ENCODE results near the gene ZBTB20.

ZBTB20 gene

DNA sequence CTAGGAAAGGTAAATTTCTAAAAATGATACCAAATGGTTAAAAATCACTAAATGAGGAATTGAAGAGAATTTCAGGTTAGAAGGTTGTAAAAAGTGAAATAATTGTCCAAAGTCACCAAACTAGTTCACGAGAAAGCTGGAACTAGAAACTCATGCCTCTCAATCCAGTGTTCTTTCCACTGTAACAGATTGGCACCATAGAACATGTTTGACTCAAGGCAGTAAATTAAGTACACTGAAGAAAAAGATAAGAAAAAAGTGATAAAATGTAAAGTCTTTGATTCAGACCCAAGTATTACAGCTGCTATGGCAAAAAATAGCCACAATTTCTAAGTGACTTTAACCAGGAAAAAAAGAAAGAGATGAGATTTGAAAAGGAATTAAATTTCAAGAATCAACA lies 26.5 kb downstream of the ZBTB20 start:
- TF ChIP-seq EZH2phosphoT487 (IDR thresholded peaks at IDR 0.05; ENCODE audit: low read length), result no peak
- TF ChIP-seq EZH2 (optimal IDR thresholded peaks at IDR 0.05; ENCODE audit: low read depth, low read length), result no peak
- TF ChIP-seq, protein P1, sequence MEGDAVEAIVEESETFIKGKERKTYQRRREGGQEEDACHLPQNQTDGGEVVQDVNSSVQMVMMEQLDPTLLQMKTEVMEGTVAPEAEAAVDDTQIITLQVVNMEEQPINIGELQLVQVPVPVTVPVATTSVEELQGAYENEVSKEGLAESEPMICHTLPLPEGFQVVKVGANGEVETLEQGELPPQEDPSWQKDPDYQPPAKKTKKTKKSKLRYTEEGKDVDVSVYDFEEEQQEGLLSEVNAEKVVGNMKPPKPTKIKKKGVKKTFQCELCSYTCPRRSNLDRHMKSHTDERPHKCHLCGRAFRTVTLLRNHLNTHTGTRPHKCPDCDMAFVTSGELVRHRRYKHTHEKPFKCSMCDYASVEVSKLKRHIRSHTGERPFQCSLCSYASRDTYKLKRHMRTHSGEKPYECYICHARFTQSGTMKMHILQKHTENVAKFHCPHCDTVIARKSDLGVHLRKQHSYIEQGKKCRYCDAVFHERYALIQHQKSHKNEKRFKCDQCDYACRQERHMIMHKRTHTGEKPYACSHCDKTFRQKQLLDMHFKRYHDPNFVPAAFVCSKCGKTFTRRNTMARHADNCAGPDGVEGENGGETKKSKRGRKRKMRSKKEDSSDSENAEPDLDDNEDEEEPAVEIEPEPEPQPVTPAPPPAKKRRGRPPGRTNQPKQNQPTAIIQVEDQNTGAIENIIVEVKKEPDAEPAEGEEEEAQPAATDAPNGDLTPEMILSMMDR (IDR thresholded peaks at IDR 0.05; ENCODE audit: low read length), result no peak
- no peaks in the 10 kb centered on the region for H3K4me1 ChIP-seq (ENCODE audit: low read length)
- H3K36me3 ChIP-seq (replicated peaks; ENCODE audit: insufficient read depth, low read length), result no peaks in the 10 kb centered on the region
- H3K27me3 ChIP-seq (replicated peaks; ENCODE audit: insufficient read depth, low read length), result no peaks in the 10 kb centered on the region
- no peaks in the 10 kb centered on the region for H4K20me1 ChIP-seq (ENCODE audit: insufficient read depth, low read length)
- H3K9me2 ChIP-seq (replicated peaks; ENCODE audit: insufficient read depth, low read length), result no peaks in the 10 kb centered on the region
- no peaks in the 10 kb centered on the region for H3K79me2 ChIP-seq (ENCODE audit: low read length)
- H3K4me3 ChIP-seq (ENCODE audit: low read length), result no peak overlapping the region
- H3F3A ChIP-seq (ENCODE audit: insufficient read depth, low read length), result no peaks in the 10 kb centered on the region
- H3K9ac ChIP-seq (ENCODE audit: low read length), result no peak overlapping the region
- H3K27ac ChIP-seq (ENCODE audit: low read length), result no peak overlapping the region
- no peak overlapping the region for H3K4me2 ChIP-seq (ENCODE audit: low read depth, low read length)
- no peak for DNase-seq
- H3K9me3 ChIP-seq (replicated peaks; ENCODE audit: insufficient read depth, low read length), result no peaks in the 10 kb centered on the region
- no peak overlapping the region for H2AFZ ChIP-seq (ENCODE audit: low read length)

- Histone ChIP-seq H3K27ac (ENCODE audit: low read length) (no peak overlapping the region), H3K9me2 (replicated peaks; ENCODE audit: insufficient read depth, low read length) (no peaks in the 10 kb centered on the region), H3K4me1 (ENCODE audit: low read length) (no peaks in the 10 kb centered on the region), H2AFZ (ENCODE audit: low read length) (no peak overlapping the region), H3K79me2 (ENCODE audit: low read length) (no peaks in the 10 kb centered on the region), H3K4me3 (ENCODE audit: low read length) (no peak overlapping the region), H3K9me3 (replicated peaks; ENCODE audit: insufficient read depth, low read length) (no peaks in the 10 kb centered on the region), H4K20me1 (ENCODE audit: insufficient read depth, low read length) (no peaks in the 10 kb centered on the region), H3K9ac (ENCODE audit: low read length) (no peak overlapping the region), H3K4me2 (ENCODE audit: low read depth, low read length) (no peak overlapping the region), H3F3A (ENCODE audit: insufficient read depth, low read length) (no peaks in the 10 kb centered on the region), H3K36me3 (replicated peaks; ENCODE audit: insufficient read depth, low read length) (no peaks in the 10 kb centered on the region), H3K27me3 (replicated peaks; ENCODE audit: insufficient read depth, low read length) (no peaks in the 10 kb centered on the region)
- TF ChIP-seq EZH2 (optimal IDR thresholded peaks at IDR 0.05; ENCODE audit: low read depth, low read length) (no peak), EZH2phosphoT487 (IDR thresholded peaks at IDR 0.05; ENCODE audit: low read length) (no peak)
- TF ChIP-seq, protein P1 (IDR thresholded peaks at IDR 0.05; ENCODE audit: low read length), result no peak
- DNase-seq, result no peak
Measured at GRCh38 chr3:115113367-115113766, 33.7 kb downstream of the ZBTB20 start.

DNA sequence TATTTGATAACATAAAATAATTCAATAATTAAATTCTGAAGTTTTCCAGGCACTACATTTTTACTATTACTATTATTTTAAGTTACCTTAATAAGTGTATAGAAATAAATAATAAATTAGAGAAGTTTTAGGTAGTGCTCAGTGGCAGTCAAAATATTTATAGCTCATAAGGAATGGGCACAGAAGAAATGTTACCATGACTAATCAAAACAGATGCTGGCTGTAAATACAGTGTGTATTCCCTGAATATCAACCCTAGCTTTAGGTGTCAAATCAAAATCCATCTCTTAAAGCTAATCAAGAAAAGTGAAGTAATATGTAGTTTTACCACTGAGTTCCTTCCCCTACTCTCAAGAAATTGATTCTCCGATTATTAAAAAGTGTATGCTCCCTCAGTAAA lies 35.5 kb downstream of the ZBTB20 start:
- TF ChIP-seq EZH2 (optimal IDR thresholded peaks at IDR 0.05; ENCODE audit: low read depth, low read length) (no peak), EZH2phosphoT487 (IDR thresholded peaks at IDR 0.05; ENCODE audit: low read length) (no peak)
- TF ChIP-seq, protein P1 (IDR thresholded peaks at IDR 0.05; ENCODE audit: low read length), result no peak
- Histone ChIP-seq H3K4me3 (ENCODE audit: low read length) (no peak overlapping the region), H3K9ac (ENCODE audit: low read length) (no peak overlapping the region), H3K36me3 (replicated peaks; ENCODE audit: insufficient read depth, low read length) (no peaks in the 10 kb centered on the region), H3K27me3 (replicated peaks; ENCODE audit: insufficient read depth, low read length) (no peaks in the 10 kb centered on the region), H3K4me1 (ENCODE audit: low read length) (no peaks in the 10 kb centered on the region), H3F3A (ENCODE audit: insufficient read depth, low read length) (no peaks in the 10 kb centered on the region), H4K20me1 (ENCODE audit: insufficient read depth, low read length) (no peaks in the 10 kb centered on the region), H3K9me3 (replicated peaks; ENCODE audit: insufficient read depth, low read length) (no peaks in the 10 kb centered on the region), H3K9me2 (replicated peaks; ENCODE audit: insufficient read depth, low read length) (no peaks in the 10 kb centered on the region), H3K79me2 (ENCODE audit: low read length) (no peaks in the 10 kb centered on the region), H3K4me2 (ENCODE audit: low read depth, low read length) (no peak overlapping the region), H2AFZ (ENCODE audit: low read length) (no peak overlapping the region), H3K27ac (ENCODE audit: low read length) (no peak overlapping the region)
- no peak for DNase-seq

Measured in MM.1S (cell line).